Stimulated activated CD8-positive, alpha-beta memory T cell treated with anti-CD3 and anti-CD28 coated beads, Interleukin-7, amount 100 ng/mL, for 1 hour (primary cell): ENCODE data around the gene ADORA2B.
A peak's percentile ranks its signal among the peaks of the same experiment; 100 is the strongest.

ENCODE experiments used
- DNase-seq, 2 donors: peaks; one replicate each; pipeline ENCODE4 v3.0.0-alpha.2; 2020; ENCODE audit warnings: low read depth in 2 of 2

ADORA2B gene

GRCh38 chr17:15981646-15982580 lies 37.0 kb downstream of the ADORA2B start:
- DNase-seq, result no peak

- DNase-seq, result no peak
These were observed 51.4 kb downstream of the ADORA2B start for GRCh38 chr17:15996322-15996721.

GRCh38 chr17:15998031-15998562 lies 53.2 kb downstream of the ADORA2B start:
- DNase-seq, result no peak

- peak; percentile 80 for DNase-seq
These were observed 54.4 kb downstream of the ADORA2B start, which contains the start of the genes TTC19 and ZSWIM7 for GRCh38 chr17:15999141-15999973. Gene TTC19 (plus strand): TSS chr17:15999824. CDS start chr17:15999849, 25 bp downstream. Gene ZSWIM7 (minus strand): TSS chr17:15999704. CDS start chr17:15999594, 110 bp downstream.

- DNase-seq, result peak in 1 of 2 donors; percentile 7
These were observed 55.3 kb downstream of the ADORA2B start for GRCh38 chr17:15999974-16000827.

GRCh38 chr17:16001226-16001897 lies 56.4 kb downstream of the ADORA2B start:
- no peak for DNase-seq

- no peak for DNase-seq
These were observed 57.9 kb downstream of the ADORA2B start for GRCh38 chr17:16002708-16003260.

GRCh38 chr17:16003841-16004240 lies 58.9 kb downstream of the ADORA2B start:
- DNase-seq, result no peak

GRCh38 chr17:16005636-16006035 lies 60.7 kb downstream of the ADORA2B start:
- DNase-seq, result no peak

GRCh38 chr17:16007439-16007838 lies 62.5 kb downstream of the ADORA2B start:
- no peak for DNase-seq

- no peak for DNase-seq
These were observed 69.0 kb downstream of the ADORA2B start for GRCh38 chr17:16013943-16014407.

GRCh38 chr17:16019347-16019746 lies 74.4 kb downstream of the ADORA2B start:
- DNase-seq, result no peak

- no peak for DNase-seq
These were observed 79.0 kb downstream of the ADORA2B start for GRCh38 chr17:16023881-16024280.

GRCh38 chr17:16025202-16025601 lies 80.3 kb downstream of the ADORA2B start:
- DNase-seq, result no peak
